GM12865 (cell line): ENCODE data around the gene RHOV.

Source experiments
- DNase-seq: peaks from one replicate; pipeline ENCODE4 v3.0.0; 2010; ENCODE audit warnings: low read depth
- H3K4me3 ChIP-seq: 2 replicates; pipeline ENCODE4 v1.5.1; 2011; ENCODE audit warnings: mild to moderate bottlenecking, low read depth, low read length, control low read depth
- TF ChIP-seq, protein P1 (sequence below): IDR thresholded peaks from 2 replicates; pipeline ENCODE4 v1.5.1; 2011; ENCODE audit warnings: low read length, control low read depth, low read depth, inconsistent platforms; ENCODE audit not compliant: insufficient read depth; ENCODE audit errors: missing control alignments

Gene RHOV, protein sequence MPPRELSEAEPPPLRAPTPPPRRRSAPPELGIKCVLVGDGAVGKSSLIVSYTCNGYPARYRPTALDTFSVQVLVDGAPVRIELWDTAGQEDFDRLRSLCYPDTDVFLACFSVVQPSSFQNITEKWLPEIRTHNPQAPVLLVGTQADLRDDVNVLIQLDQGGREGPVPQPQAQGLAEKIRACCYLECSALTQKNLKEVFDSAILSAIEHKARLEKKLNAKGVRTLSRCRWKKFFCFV

DNA sequence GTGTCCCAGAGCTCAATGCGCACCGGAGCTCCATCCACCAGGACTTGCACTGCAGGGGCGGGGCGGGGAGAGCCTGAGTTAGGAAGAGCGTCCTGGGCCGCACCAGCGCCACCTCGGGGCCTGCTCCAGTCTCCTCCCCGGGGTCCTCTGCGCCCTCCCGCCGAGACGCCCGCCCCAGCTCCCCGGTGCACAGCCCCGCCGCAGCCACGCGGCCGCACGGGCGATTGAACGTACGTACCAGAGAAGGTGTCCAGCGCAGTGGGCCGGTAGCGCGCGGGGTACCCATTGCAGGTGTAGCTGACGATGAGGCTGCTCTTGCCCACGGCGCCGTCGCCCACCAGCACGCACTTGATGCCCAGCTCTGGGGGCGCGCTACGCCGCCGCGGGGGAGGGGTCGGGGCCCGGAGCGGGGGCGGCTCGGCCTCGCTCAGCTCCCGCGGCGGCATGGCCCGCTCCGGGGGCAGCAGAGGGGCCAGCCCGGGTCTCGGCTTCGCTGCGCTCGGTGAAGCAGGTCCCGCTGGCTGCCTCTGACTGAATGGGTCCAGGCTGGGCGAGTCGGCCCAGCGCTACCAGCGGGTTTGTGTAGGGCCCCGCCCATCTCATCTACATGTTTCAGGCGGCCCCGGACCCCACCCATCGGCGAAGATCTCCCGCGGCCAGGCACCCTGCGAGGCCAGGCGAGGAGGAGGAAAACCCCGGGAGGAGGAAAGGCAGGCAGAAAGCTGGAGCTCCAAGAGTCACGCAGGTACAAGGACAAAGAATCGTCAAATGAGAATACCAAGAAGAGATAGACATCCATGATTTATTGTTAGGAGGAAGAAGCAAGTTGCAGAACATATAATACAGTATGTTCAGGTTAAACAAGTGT, at the start of gene RHOV:
Gene RHOV, minus strand, starts transcription at position 541 of the 868 bp plus-strand sequence. Its CDS starts 95 bp downstream, at position 446.
- TF ChIP-seq, protein P1, sequence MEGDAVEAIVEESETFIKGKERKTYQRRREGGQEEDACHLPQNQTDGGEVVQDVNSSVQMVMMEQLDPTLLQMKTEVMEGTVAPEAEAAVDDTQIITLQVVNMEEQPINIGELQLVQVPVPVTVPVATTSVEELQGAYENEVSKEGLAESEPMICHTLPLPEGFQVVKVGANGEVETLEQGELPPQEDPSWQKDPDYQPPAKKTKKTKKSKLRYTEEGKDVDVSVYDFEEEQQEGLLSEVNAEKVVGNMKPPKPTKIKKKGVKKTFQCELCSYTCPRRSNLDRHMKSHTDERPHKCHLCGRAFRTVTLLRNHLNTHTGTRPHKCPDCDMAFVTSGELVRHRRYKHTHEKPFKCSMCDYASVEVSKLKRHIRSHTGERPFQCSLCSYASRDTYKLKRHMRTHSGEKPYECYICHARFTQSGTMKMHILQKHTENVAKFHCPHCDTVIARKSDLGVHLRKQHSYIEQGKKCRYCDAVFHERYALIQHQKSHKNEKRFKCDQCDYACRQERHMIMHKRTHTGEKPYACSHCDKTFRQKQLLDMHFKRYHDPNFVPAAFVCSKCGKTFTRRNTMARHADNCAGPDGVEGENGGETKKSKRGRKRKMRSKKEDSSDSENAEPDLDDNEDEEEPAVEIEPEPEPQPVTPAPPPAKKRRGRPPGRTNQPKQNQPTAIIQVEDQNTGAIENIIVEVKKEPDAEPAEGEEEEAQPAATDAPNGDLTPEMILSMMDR, result peak; percentile 40
- H3K4me3 ChIP-seq, result peak within 1 kb of the TSS; percentile 61
- DNase-seq, result peak; percentile 76

DNA sequence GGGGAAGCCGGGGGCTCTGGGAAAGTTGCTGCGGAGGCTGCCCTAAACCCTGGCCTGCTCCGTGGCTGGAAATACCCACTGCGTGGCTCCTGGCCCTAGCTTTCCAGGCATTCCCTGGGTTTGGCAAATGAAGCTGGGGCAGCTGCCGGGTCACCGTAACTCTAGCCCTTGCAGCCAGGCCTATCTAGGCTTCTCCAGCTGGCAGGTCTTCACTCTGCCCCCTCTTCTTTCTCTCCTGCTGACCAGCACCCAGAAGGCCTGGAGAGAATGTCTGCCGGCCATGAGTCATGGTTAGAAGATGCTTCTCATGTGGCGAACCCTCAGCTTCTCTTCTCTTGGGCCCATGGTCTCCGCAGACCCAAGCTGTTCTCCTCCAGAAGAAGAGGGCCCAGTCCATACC, 49.5 kb upstream of the RHOV start:
- TF ChIP-seq, protein P1, result no peak
- H3K4me3 ChIP-seq, result no peak overlapping the region
- DNase-seq, result no peak

DNA sequence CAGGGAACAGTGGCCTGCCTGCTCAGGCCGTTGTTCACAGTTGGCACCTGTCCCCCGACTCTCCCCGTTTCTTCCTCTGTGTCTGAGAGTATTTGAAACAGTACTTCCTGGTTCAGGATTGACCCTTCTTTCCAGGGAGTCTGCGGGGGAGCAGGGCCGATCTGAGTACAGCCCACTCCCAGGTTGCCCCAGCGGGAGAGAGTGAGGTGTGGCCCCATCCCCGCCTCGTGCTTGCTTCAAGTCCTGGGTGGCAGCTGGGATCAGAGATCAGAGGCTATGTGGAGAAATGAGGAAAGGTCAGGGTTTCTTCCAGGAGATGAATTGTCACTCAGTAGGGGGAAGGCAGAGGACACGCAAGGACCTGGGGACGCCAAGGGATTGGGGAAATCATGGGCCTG, 48.6 kb upstream of the RHOV start:
- TF ChIP-seq, protein P1, result no peak
- DNase-seq, result no peak
- no peak overlapping the region for H3K4me3 ChIP-seq

DNA sequence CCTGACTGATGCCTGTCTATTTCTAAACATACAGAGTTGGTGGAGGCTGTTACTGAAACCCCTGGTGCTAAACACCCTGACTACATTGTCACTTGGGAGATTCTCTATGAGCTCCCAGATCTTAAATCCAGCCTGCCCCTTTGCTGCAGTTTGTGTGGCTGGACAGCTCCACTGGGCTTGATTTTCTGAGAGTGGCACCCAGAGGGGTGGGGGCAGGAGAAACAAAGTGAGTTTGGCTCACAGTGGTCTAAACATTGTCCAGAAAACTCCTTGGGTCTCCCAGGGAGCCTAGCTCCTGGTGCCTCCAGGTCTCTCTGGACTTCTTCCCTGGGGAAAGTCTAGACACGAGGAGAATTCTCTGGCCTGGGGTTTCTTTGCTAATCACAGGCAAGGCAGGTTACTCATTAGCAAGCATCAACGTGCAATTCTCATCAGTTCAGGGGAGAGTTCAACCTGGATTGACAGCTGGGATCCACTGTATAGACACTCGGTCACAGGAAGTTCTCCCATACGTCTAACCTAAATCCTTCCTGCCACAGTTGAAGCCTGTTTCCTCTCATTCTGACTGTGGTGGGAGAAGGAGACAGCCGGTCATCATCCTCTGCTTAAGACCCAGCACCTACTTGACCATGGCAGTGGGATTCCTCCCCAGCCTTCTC, 48.0 kb upstream of the RHOV start:
- no peak overlapping the region for H3K4me3 ChIP-seq
- TF ChIP-seq, protein P1, result no peak

DNA sequence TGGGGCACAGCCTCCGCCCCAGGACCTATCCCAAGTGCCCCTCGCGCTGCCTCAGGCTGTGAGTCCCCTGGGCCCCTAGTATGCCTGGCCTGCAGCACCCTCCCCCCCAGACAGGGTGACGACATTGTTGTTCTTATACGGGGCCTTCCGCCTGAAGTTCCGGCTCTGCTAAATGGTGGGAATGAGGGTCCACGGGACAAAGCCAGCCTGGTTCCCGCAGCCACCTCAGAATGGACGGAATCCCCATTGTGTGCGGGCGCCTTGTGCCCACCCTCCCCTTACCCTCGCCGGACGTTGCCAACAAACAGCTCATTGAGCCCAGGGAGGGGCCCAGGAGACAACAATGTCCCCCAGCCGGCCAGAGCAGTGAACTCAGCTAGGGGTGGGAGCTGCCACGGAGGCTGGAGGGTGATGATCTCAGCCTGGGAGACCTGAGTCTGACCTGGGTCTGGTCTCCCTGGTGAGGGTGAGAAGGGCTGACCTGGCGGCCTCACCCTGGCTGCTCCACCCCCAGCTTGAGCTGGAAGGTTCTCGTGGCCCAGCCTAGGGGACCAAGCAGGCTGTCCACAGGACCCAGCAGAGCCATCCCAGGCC, 44.9 kb upstream of the RHOV start:
- TF ChIP-seq, protein P1, result no peak
- no peak for DNase-seq
- H3K4me3 ChIP-seq, result no peak overlapping the region

More for the DNA sequence above, 48.0 kb upstream of the RHOV start:
- no peak for DNase-seq

DNA sequence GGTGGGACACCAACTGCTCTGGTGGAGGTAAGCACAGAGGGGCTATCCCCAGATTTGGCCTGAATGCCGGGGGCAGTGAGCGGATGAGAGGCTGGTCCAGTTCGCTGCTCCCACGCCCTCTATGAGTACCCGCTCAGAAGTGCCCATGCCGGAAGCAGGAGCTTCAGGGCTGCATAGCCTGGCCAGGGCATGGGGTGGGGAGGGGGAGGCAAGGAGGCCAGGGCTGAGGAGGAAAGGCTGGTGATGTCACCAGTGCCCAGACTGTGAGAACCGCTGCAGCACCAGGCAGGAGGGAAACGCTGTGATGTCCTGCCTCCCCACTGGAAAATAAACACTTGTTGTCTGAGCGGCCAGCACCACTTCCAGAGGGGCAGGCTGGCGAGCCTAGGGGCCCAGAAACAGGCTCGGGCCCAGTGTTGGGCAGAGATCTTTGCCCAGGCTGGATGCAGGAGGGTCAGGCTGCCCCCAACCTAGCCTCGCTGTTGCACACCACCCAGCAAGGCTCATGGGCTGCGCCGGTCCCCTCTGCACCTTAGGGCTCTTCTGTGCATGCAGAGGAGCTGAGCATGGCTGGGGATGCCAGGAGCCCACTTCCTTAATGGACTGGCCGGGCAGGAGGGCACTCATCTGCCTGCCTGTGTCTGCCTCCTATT, 44.2 kb upstream of the RHOV start:
- no peak for DNase-seq
- TF ChIP-seq, protein P1, result no peak
- H3K4me3 ChIP-seq, result no peak overlapping the region
